Bronchial epithelial cell (primary cell): ENCODE results near the gene DAAM1. TPM values are rescaled to one million over a fixed set of nuclear protein-coding genes. Genes with fewer than 3 reads are reported as not detected.
A peak's percentile ranks its signal among the peaks of the same experiment; 100 is the strongest.

Experiments used
- DNase-seq: peaks from one replicate; pipeline ENCODE4 v3.0.0-alpha.2; 2010; ENCODE audit warnings: low read depth
- FAIRE-seq: peaks from 2 replicates; lab custom pipeline; 2011; peaks lifted over from hg19 to GRCh38; lab: Jason Lieb, UNC
- H3K27me3 ChIP-seq: 2 replicates; pipeline ENCODE4 v1.5.1; 2011; ENCODE audit warnings: low read length; ENCODE audit not compliant: control insufficient read depth, insufficient read depth
- H3K36me3 ChIP-seq: 2 replicates; pipeline ENCODE4 v1.5.1; 2011; ENCODE audit warnings: low read length; ENCODE audit not compliant: control insufficient read depth, insufficient read depth
- H3K4me3 ChIP-seq: 2 replicates; pipeline ENCODE4 v1.5.1; 2011; ENCODE audit warnings: mild to moderate bottlenecking, low read depth, low read length, control low read depth
- total RNA-seq: library from RNA; depleted of rRNA; stranded (reverse); fragments of >200 nt; gene quantifications from 2 replicates; pipeline ENCODE4 v1.2.1, GENCODE V29; 2014
- TF ChIP-seq, protein P1 (sequence below): IDR thresholded peaks from 2 replicates; pipeline ENCODE4 v1.5.1; 2011; ENCODE audit warnings: mild to moderate bottlenecking, moderate library complexity, low read length, control low read depth, inconsistent platforms; ENCODE audit not compliant: insufficient read depth, severe bottlenecking

The DAAM1 gene
- total RNA-seq, 1 donor from 2014 or later, result 16.6 TPM

DNA sequence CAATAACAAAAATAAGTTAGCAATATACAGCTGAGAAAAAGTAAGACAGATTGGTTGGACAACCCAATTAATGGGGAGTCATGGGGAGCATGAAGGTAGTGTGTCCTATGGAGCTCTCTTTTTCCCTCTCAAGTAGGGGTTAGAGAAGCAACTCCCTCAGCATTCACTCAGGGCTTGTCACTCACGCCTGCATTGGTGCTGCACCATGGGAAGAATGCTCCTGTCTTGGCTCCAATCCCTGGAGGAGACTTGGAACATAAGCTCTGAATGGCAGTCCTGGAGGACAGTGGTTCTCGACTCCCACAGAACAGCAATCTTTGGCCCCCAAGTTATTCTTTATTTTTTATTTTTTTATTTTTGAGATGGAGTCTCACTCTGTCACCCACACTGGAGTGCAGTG lies 113.8 kb downstream of the DAAM1 start:
- TF ChIP-seq, protein P1, sequence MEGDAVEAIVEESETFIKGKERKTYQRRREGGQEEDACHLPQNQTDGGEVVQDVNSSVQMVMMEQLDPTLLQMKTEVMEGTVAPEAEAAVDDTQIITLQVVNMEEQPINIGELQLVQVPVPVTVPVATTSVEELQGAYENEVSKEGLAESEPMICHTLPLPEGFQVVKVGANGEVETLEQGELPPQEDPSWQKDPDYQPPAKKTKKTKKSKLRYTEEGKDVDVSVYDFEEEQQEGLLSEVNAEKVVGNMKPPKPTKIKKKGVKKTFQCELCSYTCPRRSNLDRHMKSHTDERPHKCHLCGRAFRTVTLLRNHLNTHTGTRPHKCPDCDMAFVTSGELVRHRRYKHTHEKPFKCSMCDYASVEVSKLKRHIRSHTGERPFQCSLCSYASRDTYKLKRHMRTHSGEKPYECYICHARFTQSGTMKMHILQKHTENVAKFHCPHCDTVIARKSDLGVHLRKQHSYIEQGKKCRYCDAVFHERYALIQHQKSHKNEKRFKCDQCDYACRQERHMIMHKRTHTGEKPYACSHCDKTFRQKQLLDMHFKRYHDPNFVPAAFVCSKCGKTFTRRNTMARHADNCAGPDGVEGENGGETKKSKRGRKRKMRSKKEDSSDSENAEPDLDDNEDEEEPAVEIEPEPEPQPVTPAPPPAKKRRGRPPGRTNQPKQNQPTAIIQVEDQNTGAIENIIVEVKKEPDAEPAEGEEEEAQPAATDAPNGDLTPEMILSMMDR, result no peak
- Histone ChIP-seq H3K4me3 (no peak overlapping the region), H3K36me3 (no peaks in the 10 kb centered on the region), H3K27me3 (no peaks in the 10 kb centered on the region)
- FAIRE-seq (no peak), DNase-seq (no peak)

- TF ChIP-seq, protein P1, result no peak
- DNase-seq, result no peak
- H3K27me3 ChIP-seq, result no peaks in the 10 kb centered on the region
- no peak for FAIRE-seq
- H3K4me3 ChIP-seq, result no peak overlapping the region
- H3K36me3 ChIP-seq, result no peaks in the 10 kb centered on the region
Observed at GRCh38 chr14:59303216-59303615, 114.7 kb downstream of the DAAM1 start.

GRCh38 chr14:59305231-59305630 lies 116.8 kb downstream of the DAAM1 start:
- DNase-seq (no peak), FAIRE-seq (no peak)
- no peaks in the 10 kb centered on the region for H3K27me3 ChIP-seq
- TF ChIP-seq, protein P1, result no peak
- no peak overlapping the region for H3K4me3 ChIP-seq
- H3K36me3 ChIP-seq, result no peaks in the 10 kb centered on the region

DNA sequence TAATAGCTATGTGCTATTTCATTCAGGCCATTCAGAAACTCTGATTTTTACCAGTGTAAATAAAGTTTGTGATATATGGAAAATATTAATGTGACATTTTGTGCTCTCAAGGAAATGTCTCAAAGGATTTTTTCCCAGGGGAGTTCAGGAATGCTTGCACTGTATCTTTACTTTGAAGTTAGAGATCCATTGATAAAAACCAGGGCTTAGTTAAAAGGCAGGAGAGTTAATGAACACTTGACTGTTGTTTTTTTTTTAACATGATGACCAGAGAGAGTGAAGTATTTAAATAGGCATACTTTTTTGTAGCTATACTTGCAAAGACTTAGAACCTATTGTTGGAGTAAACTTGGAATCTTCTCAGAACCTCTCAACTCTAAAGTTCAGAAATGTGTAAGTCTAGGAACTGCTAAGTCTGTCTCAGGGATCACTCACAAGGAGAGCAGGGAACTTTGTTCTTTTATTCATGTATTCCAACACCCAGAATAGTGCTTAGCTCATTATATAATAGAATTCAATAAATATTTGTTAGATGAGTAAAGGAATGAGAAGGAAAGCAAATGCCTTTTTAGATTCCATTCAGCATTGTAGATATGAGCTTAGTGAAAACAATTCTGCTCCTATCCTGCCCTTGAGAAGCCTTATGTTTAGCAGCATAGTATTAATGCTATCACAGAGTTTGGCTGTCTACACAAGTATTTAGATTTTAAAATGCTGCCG lies 117.5 kb downstream of the DAAM1 start:
- no peaks in the 10 kb centered on the region for H3K27me3 ChIP-seq
- no peak overlapping the region for H3K4me3 ChIP-seq
- H3K36me3 ChIP-seq, result no peaks in the 10 kb centered on the region
- DNase-seq (peak; percentile 46), FAIRE-seq (no peak)
- TF ChIP-seq, protein P1, result no peak

GRCh38 chr14:59306775-59307174 lies 118.3 kb downstream of the DAAM1 start:
- H3K4me3 ChIP-seq, result no peak overlapping the region
- peak; percentile 97 for DNase-seq
- H3K36me3 ChIP-seq, result no peaks in the 10 kb centered on the region
- no peaks in the 10 kb centered on the region for H3K27me3 ChIP-seq
- TF ChIP-seq, protein P1, result no peak
- peak; percentile 89 for FAIRE-seq

- Histone ChIP-seq H3K27me3 (no peaks in the 10 kb centered on the region), H3K4me3 (no peak overlapping the region), H3K36me3 (no peaks in the 10 kb centered on the region)
- FAIRE-seq (no peak), DNase-seq (no peak)
- TF ChIP-seq, protein P1, result no peak
Observed at GRCh38 chr14:59308086-59308485, 119.6 kb downstream of the DAAM1 start.
